ENCODE data around the gene HPS1.

The HPS1 gene

GRCh38 chr10:98463976-98464754 is 17.4 kb upstream of the HPS1 start:
- no peak for DNase-seq (ENCODE audit: low spot score)
- FAIRE-seq, result no peak

DNA sequence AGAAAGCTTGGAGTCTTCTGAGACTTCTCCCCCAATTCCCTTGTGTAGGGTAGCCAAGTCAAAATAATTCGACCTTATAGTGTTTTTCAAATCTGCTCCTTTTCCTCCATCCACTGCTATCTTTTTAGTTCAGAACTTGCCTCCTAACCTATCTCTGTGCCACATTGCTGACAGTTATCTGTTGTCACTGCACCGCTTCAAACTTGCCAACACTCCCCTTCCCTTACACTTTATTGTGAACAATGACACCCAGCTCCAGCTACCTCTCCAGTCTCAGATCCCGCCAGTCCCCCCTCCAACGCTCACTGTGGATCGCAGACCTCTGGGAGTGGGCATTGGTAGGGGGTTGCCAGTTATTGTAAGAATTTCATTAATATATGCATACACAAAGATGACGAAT is 16.3 kb upstream of the HPS1 start:
- DNase-seq (ENCODE audit: low spot score) (no peak), FAIRE-seq (no peak)

DNA sequence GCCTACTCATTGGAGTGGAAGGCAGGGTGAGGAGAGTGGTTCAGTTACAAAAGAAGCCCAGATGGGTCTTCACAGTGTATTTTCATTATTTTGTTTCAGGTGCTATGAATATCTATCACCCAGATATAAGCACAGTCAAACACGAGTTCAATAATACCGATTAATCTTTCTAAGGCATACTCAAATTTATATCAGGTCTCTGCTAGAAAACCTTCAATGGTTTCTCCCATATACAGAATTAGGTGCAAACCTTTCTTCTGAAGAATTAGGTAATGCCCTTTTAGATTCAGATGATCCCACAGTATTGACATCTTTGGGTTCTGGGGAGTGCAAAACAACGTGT is 14.7 kb upstream of the HPS1 start:
- FAIRE-seq, result no peak
- no peak for DNase-seq (ENCODE audit: low spot score)

- FAIRE-seq, result peak; percentile 97
These were observed 14.2 kb upstream of the HPS1 start for GRCh38 chr10:98460837-98461499.

DNA sequence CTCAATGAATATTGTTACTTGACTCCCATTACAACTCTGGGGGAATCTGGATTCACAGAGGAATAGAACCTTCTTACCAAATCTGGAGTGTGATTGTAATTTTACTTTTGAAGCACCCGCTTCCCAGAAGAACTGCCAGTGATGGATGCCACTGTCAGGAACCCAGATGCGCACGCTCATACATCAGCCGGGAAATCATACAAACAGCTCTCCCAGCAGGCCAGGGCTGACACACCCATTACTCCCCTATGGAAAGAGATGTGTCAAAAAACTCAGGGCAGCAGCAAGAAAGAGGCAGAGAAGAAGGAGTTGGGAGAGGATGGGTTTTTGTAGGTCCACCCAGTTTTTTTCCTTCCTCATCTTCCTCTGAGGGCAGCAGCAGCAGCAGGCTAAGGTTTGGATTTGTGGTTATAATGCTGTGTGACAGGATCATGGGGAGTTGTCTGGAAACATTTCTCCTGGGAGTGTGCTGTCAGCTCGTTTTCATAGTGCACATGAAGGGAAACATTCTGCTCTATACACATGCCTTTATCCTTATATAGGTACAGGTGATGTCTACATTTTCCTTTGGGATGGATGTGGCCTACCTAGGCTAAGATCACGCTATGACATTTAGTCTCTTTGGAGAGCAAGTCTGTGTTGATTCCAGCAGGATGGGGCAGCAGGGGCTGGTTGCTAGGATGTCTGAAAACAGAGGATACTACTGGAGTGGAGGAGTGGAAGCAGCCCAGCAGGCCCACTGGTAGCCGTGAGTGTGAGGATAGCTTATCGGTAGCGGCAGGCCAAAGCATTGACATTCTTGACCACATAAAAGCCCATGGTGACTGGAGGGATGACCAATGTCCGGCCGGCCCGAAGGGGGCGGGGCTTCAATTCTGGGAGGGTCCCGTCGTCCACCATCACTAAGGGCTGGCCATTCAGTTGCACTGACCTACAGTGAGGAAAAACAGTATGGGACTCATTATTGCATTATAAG is 12.4 kb upstream of the HPS1 start:
- DNase-seq (ENCODE audit: low spot score), result no peak
- no peak for FAIRE-seq

More at GRCh38 chr10:98460837-98461499, 14.2 kb upstream of the HPS1 start:
- DNase-seq (ENCODE audit: low spot score), result peak; percentile 84

- no peak for FAIRE-seq
- no peak for DNase-seq (ENCODE audit: low spot score)
These were observed 11.0 kb upstream of the HPS1 start for GRCh38 chr10:98457721-98458120.

DNA sequence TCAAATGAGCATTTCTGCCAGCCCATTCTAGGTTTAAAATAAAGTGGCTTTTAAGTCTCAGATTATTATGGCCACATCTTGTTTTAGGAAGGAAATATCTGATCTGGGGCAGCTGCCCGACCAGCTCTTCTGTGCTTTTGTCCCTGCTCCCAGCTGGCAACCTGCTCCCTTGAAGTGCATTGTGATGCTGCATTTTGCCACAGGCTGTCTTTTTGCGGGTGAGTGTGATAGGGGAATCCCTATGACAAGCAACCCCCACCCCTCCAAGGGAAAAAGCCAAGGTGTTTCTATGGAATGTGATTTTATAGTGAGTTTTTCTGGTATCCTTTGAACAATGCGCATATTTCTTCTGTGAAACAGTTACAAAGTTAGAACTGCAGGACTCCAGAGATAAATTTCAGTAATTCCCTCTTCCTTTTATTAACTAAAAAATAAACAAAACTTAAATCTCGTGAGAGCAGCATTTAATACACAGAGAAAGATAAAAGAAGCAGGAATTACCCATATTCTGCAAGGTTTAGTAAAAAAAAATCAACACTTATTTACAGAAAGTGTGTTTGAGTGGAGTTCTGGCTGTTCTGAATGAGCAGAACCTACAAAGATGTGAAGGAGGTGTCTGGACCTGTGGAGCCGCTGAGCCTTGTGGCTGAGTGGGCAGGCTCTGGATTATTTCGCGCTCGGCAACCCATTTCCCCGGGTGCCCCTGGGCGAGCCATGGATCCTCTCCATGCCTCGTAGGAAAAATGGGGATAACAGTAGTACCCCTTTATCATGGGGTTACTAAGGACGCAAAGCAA is 10.1 kb upstream of the HPS1 start:
- DNase-seq (ENCODE audit: low spot score) (no peak), FAIRE-seq (no peak)

DNA sequence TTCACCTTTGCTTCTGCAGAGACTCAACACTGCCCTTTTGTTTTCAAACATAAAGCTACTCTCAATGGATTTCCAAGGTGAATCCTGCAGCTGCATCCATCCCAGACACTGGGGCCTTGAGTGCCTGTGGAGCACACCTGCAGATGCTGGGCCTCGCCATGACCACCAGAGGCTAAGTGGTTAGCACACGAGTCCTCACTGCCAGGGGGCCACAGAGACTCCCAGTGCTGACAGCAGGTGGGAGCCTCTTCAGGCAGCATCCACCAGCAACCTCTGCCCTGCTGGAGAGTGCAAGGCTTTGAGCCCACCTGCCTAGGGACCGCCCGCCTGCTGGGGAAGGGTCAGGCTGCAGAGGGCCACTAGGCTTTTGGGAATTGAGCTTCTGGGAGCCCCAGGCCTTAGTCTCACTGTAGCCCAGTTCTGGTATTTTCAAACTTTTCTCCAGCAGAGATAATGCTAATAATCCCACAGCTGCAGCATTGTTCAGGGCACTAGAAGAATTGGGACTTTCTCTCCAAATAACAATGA is 9.4 kb upstream of the HPS1 start:
- FAIRE-seq, result no peak
- no peak for DNase-seq (ENCODE audit: low spot score)

GRCh38 chr10:98453729-98454128 is 7.0 kb upstream of the HPS1 start:
- FAIRE-seq (no peak), DNase-seq (ENCODE audit: low spot score) (no peak)

GRCh38 chr10:98450618-98451017 is 3.9 kb upstream of the HPS1 start:
- DNase-seq (ENCODE audit: low spot score) (no peak), FAIRE-seq (no peak)

- DNase-seq (ENCODE audit: low spot score), result no peak
- FAIRE-seq, result no peak
These were observed 2.6 kb upstream of the HPS1 start for GRCh38 chr10:98449287-98449686.

DNA sequence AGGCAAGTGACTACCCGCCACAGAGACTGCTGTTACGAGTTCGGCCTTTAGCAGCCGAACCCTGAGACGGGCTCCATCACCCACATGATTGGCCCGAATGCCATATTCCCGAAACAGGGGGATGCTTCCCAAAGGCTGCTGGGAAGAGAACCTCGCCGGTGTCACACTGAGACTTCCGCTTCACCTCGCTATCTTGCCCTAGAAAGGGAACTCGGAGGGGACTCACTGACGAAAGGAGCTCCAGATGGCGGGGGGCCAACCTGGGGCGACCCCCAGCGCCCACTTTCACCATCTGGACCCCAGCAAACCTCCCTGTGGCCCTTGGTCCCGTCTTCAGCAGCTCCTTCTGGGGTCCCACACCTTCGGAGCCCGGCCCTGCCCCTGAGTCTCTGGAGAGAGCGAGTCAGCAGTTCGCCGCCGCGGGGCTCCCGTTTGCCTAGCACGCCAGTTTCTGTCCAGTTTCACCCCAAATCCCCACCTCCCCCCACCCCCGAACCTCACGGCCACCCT is 529 bp downstream of the HPS1 start:
- no peak for FAIRE-seq
- no peak for DNase-seq (ENCODE audit: low spot score)

GRCh38 chr10:98445200-98445812 is 1.4 kb downstream of the HPS1 start:
- FAIRE-seq, result no peak
- DNase-seq (ENCODE audit: low spot score), result no peak

- FAIRE-seq, result no peak
These were observed 2.3 kb downstream of the HPS1 start for GRCh38 chr10:98444314-98445006.

DNA sequence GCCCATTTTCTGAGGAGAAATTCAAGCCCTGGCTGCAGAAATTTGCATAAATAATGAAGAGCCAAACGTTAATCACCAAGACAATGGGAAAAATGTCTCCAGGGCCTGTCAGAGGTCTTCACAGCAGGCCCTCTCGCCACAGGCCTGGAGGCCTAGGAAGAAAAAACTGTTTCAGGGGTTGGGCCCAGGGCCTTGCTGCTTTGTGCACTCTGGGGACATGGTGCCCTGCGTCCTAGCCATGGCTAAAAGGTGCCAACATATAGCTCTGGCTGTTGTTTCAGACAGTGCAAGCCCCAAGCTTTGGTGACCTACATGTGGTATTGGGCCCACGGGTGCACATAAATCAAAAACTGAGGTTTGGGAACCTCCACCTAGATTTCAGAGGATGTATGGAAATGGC is 8.0 kb downstream of the HPS1 start:
- DNase-seq (ENCODE audit: low spot score) (no peak), FAIRE-seq (no peak)

More at GRCh38 chr10:98444314-98445006, 2.3 kb downstream of the HPS1 start:
- DNase-seq (ENCODE audit: low spot score), result no peak

- DNase-seq (ENCODE audit: low spot score) (no peak), FAIRE-seq (no peak)
These were observed 10.0 kb downstream of the HPS1 start for GRCh38 chr10:98436704-98437103.

DNA sequence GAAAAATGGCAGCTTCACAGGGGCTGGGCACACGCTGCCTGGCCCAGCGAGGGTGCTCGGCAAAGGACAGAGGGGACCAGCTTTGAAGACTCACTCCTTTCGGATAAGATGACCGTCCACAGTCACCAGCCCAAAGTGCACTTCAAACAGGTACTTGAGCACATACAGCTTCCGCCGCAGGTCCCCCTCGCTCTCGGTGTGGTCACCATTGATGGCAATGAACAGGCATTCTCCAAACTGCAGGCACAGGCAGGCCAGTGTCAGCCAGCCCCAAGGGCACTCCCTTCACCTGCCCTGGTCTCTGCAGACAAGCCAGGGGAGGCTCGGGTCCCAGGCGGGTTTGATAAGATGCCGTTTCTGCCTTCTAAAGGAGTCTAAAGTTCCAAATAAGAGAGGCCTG is 11.6 kb downstream of the HPS1 start:
- DNase-seq (ENCODE audit: low spot score) (no peak), FAIRE-seq (no peak)

- FAIRE-seq (peak; percentile 87), DNase-seq (ENCODE audit: low spot score) (peak; percentile 82)
These were observed 12.6 kb downstream of the HPS1 start for GRCh38 chr10:98433881-98434732.

GRCh38 chr10:98433371-98433770 is 13.4 kb downstream of the HPS1 start:
- FAIRE-seq (no peak), DNase-seq (ENCODE audit: low spot score) (no peak)
